Measurements from ENCODE around the gene ATP2C1. TPM values are rescaled to one million over a fixed set of nuclear protein-coding genes. Genes with fewer than 3 reads are reported as not detected.

ATP2C1 gene
- total RNA-seq, 4 donors from 2014 or later: 20.9 to 60.8 (median 44.6) TPM

GRCh38 chr3:130963444-130963843 is 69.6 kb downstream of the ATP2C1 start:
- Histone ChIP-seq H3K36me3 (peaks cover 0 to 51% (median 11%) of the 10 kb centered on the region in 4 donors), H3K27ac (no peak overlapping the region), H3K27me3 (no peaks in the 10 kb centered on the region), H3K4me3 (no peak overlapping the region), H3K9me3 (no peaks in the 10 kb centered on the region), H3K4me1 (no peaks in the 10 kb centered on the region)
- intact Hi-C loops (cut with DNase I; ENCODE audit: low total_unique reads) (no loop called here), in situ Hi-C loops (cut with MboI; ENCODE audit: low pct_ligation_motif_present in 1 of 4, low pct_unique_long_range_greater_than_20kb in 1 of 4, low sequenced_read_pairs in 3 of 4) (no loop called here)
- DNase-seq: no peak
- WGBS, 2 donors (ENCODE audit: low coverage in 1 of 2): 79 to 91% methylated on average over 2 of the region's 2 CpGs
- no peak for TF ChIP-seq POLR2AphosphoS5 (IDR thresholded peaks at IDR 0.05)
- no peak for TF ChIP-seq CTCF (IDR thresholded peaks at IDR 0.05)
- no peak for TF ChIP-seq POLR2A (IDR thresholded peaks at IDR 0.05)
- TF ChIP-seq EP300 (IDR thresholded peaks at IDR 0.05; ENCODE audit: low read depth): no peak

GRCh38 chr3:130963878-130964277 is 70.0 kb downstream of the ATP2C1 start:
- Histone ChIP-seq H3K9me3 (no peaks in the 10 kb centered on the region), H3K4me1 (no peaks in the 10 kb centered on the region), H3K4me3 (no peak overlapping the region), H3K27ac (no peak overlapping the region), H3K27me3 (no peaks in the 10 kb centered on the region), H3K36me3 (peaks cover 0 to 51% (median 9%) of the 10 kb centered on the region in 4 donors)
- DNase-seq: no peak
- TF ChIP-seq EP300 (IDR thresholded peaks at IDR 0.05; ENCODE audit: low read depth) (no peak), POLR2A (IDR thresholded peaks at IDR 0.05) (no peak), POLR2AphosphoS5 (IDR thresholded peaks at IDR 0.05) (no peak), CTCF (IDR thresholded peaks at IDR 0.05) (no peak)
- in situ Hi-C loops (cut with MboI; ENCODE audit: low pct_ligation_motif_present in 1 of 4, low pct_unique_long_range_greater_than_20kb in 1 of 4, low sequenced_read_pairs in 3 of 4): no loop called here
- intact Hi-C loops (cut with DNase I; ENCODE audit: low total_unique reads): no loop called here
- WGBS, 2 donors (ENCODE audit: low coverage in 1 of 2): 82 to 83% methylated on average over 3 of the region's 3 CpGs

GRCh38 chr3:130967281-130967680 is 73.4 kb downstream of the ATP2C1 start:
- H3K36me3 ChIP-seq: peaks cover 0 to 42% (median 5%) of the 10 kb centered on the region in 4 donors
- TF ChIP-seq CTCF (IDR thresholded peaks at IDR 0.05) (no peak), POLR2AphosphoS5 (IDR thresholded peaks at IDR 0.05) (no peak), POLR2A (IDR thresholded peaks at IDR 0.05) (no peak), EP300 (IDR thresholded peaks at IDR 0.05; ENCODE audit: low read depth) (no peak)
- H3K9me3 ChIP-seq: no peaks in the 10 kb centered on the region
- no peak for DNase-seq
- no peaks in the 10 kb centered on the region for H3K4me1 ChIP-seq
- no peaks in the 10 kb centered on the region for H3K27me3 ChIP-seq
- WGBS, 2 donors (ENCODE audit: low coverage in 1 of 2): 95 to 100% methylated on average over 2 of the region's 2 CpGs
- no peak overlapping the region for H3K4me3 ChIP-seq
- H3K27ac ChIP-seq: no peak overlapping the region
- in situ Hi-C loops (cut with MboI; ENCODE audit: low pct_ligation_motif_present in 1 of 4, low pct_unique_long_range_greater_than_20kb in 1 of 4, low sequenced_read_pairs in 3 of 4): no loop called here
- intact Hi-C loops (cut with DNase I; ENCODE audit: low total_unique reads): no loop called here

GRCh38 chr3:130968221-130968620 is 74.3 kb downstream of the ATP2C1 start:
- no peaks in the 10 kb centered on the region for H3K4me1 ChIP-seq
- no peaks in the 10 kb centered on the region for H3K9me3 ChIP-seq
- H3K36me3 ChIP-seq: peaks cover 0 to 42% (median 5%) of the 10 kb centered on the region in 4 donors
- no peaks in the 10 kb centered on the region for H3K27me3 ChIP-seq
- in situ Hi-C loops (cut with MboI; ENCODE audit: low pct_ligation_motif_present in 1 of 4, low pct_unique_long_range_greater_than_20kb in 1 of 4, low sequenced_read_pairs in 3 of 4) (no loop called here), intact Hi-C loops (cut with DNase I; ENCODE audit: low total_unique reads) (no loop called here)
- H3K4me3 ChIP-seq: no peak overlapping the region
- H3K27ac ChIP-seq: no peak overlapping the region
- DNase-seq: no peak
- TF ChIP-seq POLR2AphosphoS5 (IDR thresholded peaks at IDR 0.05): no peak
- TF ChIP-seq POLR2A (IDR thresholded peaks at IDR 0.05): no peak
- TF ChIP-seq EP300 (IDR thresholded peaks at IDR 0.05; ENCODE audit: low read depth): no peak
- no peak for TF ChIP-seq CTCF (IDR thresholded peaks at IDR 0.05)
- WGBS, 2 donors (ENCODE audit: low coverage in 1 of 2): 92 to 96% methylated on average over 3 of the region's 3 CpGs
